Activated CD4-positive, alpha-beta T cell treated with anti-CD3 and anti-CD28 coated beads, Interleukin-2, amount 50 U/mL, for 1 hour (primary cell): ENCODE measurements around the gene FGGY.
"Not testable (repeated sequence)": the region's sequence is repeated elsewhere in the genome, so short reads cannot be mapped to it uniquely, and the experiment has no call there.

Source experiments
- DNase-seq: peaks from one replicate; pipeline ENCODE4 v3.0.0-alpha.2; 2020

FGGY gene

DNA sequence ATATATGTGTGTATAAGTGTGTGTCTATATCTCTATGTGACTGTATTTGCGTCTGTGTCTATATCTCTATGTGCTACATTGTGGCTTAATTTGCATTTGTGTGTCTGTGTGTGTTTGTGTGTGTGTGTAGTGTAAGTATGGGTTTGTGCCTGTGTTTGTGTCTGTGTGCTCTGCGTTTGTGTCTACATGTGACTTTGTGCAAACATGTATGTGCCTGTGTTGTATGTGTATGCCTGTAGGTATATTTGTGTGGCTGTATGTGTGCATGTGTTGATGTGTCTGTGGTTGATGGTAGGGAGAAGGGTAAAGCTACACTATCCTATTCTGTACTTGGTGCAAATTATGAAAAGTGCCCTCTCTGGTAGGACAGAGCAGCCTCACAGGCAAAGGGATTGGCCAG lies 7.3 kb upstream of the FGGY start:
- DNase-seq = no peak

DNA sequence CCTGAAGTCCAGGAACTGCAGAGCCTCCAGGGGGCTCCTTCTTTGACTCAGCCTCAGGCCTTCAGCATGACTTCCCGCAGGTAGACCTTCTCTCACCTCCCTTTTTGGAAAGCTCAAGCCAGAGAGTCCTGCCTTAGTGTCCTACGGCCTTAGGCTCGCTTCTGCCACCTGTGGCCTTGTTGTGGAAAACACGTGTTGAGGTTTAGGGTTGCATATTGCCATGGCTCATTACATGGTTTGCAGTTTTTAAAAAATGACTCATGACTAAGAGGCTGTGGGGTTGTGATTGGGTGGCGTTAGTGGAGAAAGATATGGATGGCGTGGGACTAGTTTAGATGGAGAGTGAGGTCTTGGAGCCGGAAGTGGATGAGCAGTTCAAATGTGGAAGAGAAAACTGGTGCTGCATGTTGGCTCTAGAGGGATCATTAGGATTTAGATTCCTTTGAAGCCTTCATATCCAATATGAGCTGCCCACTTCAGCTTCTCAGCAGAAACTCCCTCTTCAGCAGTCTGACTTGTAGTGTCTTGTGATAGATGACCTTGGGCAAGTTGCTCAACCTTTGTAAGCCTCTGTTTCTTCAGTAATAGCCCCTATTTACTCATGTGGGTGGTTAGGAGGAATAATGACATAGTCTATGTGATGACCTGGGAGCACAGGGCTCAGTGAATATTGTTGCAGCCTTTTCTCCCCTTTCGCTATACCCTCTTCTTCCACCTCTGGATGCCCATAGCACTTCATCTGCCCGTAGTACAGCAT lies 6.5 kb upstream of the FGGY start:
- no peak for DNase-seq

DNA sequence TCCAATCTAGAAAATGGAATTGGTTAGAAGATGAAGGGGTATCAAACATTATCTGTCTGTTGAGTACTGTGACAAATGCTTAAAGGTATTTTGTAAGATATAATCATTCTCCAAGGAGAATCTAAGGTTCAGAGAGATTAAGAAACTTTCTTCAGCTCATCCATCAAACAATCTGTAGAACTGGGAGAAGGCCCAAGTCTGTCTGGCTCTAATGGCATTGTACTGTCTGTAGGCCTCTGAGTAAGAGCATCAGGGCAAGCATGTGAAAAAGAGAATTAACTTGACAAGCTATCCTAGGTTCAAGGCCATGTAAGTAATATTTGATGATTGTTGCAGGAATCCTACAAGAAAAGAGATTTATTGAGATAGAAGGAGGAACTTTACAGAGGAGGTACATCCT lies 5.3 kb upstream of the FGGY start:
- DNase-seq = no peak

DNA sequence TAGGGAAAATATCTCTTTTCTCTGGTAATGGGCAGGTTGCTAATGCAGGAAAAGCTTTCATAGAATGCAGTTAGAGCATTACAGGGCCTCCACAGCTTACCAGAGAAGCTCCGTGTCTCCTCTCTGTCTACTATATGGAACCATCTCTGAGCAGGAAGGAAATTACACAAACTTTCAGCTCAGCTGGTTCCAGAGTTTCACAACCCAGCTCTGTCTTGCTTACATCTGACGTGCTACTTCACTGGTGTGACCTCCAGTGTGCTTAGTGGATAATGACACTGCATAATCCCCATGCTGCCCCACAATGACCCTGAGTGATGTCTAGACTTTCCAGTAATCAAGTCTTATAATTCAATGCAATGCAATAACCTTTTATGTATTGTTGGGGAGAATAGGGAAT lies 4.3 kb upstream of the FGGY start:
- no peak for DNase-seq

DNA sequence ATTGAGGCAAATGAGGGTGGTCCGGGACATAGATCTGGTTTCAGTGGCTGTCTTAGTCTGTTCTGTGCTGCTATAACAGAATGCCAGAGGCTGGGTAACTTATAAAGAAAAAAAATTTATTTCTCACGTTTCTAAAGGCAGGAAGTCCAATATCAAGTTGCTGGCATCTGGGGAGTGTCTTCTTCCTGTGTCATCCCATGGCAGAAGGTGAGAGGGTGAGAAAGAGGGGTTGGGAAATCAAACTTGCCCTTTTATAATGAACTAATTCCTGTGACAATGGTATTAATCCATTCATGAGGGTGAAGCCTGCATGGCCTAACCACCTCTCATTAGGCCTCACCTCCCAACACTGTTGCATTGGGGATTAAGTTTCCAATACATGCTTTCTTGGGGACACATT lies 3.7 kb upstream of the FGGY start:
- no peak for DNase-seq

DNA sequence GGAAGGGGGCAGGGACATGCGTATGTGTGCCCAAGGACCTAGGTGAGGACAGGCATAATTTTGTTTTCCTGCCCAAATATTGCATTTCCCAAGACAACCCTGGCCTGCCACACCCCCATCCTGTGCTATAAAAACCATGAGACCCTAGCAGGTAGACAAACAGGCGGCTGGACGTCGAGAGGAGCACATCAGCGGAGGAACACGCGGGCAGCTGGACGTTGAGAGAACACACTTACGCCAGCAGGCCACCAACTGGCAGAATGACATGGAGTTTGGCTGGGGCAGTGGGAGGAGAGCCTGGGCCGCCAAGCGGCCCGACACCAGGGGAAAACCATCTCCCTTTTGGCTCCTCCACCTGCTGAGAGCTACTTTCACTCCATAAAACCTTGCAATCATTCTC lies 3.0 kb upstream of the FGGY start:
- DNase-seq = no peak

DNA sequence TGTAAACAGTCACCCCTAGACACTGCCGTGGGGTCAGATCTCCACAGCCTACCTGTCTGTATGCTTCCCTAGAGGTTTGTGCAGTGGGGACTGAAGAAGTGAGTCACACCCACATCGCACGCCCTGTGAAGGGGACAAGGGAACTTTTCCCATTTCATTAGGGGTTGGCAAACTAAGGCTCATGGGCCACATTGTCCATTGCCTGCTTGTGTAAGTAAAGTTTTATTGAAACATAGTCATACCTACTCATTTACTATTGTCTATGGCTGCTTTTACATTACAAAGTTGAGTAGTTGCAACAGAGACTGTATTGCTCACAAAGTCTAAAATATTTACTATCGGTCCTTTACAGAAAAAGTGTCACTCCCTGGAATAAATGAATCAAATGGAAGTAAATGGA lies 2.5 kb upstream of the FGGY start:
- no peak for DNase-seq

DNA sequence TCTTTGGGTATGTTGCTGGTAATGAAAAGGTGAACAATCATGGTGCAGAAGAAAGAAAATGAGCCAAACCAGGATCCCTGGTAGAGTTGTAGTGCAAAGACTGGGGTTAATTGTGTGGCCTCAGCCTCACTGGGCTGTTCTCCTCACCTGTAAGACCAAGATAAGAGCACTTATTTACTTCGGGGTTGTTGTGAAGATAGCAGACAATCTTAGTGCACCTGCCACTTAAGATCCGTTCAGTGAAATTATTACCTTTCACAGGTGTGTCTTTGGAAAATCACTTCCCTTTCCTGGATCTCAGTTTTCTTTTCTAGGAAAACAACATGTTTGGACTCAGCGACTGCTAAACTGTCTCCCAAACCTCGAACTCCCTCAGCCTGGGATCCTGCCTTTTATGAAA lies 1.3 kb upstream of the FGGY start:
- no peak for DNase-seq

DNA sequence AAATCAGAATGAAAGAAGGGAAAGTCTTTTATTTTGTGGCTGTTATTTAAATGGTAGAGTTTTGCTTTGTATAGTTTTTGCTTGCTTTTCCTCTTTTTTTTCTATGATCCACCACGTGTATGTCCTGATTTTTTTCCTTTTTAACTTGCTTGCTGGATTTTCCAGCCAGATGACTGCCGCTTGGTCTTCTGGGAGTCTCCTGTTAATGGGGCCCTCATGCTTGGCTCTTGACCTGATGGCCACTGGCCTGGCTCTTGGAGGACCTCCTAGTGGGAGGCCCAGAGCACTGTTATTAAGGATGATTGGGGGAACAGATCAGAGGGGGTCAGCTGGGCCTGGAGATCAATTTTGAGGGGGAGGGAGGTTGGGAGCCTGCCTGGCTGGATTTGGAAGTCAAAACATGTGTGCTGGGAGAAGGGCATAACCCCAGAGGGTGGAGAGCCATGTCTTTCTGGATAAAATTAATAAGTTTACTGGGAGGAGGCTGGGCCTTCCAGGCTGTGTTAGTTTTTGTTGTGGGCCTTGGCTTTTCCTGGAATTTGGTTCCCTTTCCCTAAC lies 1.2 kb downstream of the FGGY start:
- no peak for DNase-seq

DNA sequence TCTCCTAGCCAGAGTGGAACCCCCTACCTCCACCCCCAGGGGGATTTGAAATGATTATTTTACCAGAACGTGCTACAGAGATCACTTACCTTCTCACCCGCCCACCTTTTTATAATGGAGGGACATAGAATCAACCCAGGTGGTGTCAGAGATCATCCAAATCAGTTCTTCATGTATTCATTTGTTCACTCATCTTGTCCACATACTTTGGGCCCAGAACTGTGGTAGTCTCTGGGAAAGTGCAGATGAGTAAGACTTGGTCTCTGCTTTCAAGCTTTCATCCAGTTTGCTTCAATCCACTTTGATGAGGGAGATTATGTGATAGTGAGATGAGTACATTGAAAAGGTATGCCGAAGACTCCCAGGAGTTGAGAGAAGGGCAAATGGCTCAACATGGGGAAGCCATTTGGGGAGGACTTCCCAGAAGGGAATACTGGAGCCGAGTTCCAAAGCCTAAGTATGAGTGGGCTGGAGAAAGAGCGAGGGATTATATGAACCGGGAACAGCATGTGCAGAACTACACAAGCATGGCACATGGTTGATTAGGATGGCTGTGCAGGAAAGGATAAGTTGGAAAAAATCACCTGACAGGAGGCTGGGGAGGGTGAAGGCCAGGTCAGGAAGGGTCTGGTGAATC lies 1.9 kb downstream of the FGGY start:
- no peak for DNase-seq

DNA sequence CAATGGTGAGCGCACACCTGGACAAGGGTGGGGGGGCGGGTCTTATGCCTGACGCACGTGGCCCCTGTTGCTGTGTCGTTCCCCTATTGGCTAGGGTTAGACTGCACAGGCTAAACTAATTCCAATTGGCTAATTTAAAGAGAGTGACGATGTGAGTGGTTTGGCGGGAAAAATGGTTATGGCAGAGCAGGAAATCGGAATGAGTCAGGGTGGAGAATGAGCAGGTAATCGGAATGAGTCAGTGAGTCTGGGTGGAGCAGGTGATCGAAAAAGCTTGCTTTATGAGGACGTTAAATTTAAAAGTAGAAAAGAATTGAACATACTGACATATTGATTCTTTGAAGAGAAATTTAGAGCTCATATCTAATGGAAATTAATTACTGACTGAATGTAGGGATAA lies 2.8 kb downstream of the FGGY start:
- not testable (repeated sequence) for DNase-seq

DNA sequence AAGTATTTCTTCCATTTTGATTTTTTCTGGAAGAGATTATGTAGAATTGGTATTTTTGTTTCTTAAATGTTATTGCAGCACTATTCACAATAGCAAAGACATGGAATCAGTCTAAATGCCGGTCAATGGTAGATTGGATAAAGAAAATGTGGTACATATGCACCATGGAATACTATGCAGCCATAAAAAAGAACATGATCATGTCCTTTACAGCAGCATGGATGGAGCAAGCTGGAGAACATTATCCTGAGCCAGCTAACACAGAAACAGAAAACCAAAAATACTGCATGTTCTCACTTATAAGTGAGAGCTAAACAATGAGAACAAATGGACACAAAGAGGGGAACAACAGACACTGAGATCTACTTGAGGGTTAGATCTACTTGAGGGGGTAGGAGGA lies 5.4 kb downstream of the FGGY start:
- DNase-seq = no peak

DNA sequence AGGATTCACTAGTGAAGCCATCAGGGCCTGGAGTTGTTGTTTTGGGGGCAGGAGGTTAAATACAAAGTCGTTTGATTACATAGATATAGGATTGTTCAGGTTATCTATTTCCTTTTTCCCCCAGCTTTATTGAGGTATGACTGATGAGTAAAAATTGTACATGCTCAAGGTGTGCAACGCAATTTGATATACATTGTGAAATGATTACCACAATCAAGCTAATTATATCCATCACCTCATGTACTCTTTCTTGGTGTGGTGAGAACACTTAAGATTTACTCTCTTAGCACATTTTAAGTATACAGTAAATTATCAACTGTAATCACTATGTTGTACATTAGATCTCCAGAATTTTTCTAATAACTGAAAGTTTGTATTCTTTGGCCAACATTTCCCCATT lies 6.0 kb downstream of the FGGY start:
- no peak for DNase-seq

DNA sequence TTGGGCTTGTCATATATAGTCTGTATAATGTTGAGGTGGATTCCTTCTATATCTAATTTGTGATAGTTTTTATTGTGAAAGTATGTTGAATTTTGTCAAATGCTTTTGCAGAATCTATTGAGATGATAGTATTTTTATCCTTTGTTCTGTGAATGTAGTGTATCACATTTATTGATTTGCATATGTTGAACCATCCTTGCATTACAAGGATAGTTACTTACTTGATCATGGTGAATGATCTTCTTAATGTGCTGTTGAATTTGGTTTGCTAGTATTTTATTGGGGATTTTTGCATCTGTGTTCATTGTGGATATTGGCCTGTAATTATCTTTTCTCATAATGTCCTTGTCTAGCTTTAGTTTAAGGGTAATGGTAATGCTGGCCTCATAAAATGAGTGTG lies 8.3 kb downstream of the FGGY start:
- DNase-seq = no peak

DNA sequence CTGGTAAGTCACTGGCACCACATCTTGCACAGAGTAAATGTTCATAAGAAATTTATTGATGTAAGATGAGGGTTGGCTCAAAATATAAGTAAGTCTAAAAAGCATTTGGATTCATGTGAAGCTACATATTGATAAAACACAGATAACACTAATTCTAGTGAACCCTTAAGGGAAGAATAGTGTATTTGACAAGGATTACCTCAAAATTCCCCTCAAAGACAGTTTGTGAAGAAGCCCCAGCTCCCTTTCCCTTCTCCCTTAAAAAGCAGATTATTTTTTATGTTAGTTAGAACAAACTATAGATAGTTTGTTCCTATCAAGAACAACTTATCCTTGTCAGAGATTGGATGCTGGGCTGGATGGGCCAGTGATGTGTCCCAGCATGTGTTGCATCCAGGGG lies 10.7 kb downstream of the FGGY start:
- no peak for DNase-seq

DNA sequence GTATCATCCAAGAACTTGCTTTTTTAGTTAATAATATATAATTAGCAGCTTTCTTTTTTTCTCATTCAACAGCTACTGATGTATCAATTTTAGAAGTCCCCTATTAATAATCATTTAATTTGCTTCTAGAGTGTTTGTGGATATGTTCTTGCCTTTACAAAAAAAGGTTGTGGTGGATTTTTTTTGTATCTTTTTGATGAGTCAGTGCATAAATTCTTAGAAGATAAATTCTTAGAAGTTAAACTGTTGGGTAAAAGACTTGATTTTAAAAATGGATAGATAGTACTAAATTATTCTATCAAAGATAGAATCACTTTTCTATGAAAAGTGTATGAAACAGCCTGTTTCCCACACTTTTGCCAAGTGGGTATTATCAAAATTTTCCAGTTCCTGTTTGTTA lies 11.9 kb downstream of the FGGY start:
- DNase-seq = no peak

DNA sequence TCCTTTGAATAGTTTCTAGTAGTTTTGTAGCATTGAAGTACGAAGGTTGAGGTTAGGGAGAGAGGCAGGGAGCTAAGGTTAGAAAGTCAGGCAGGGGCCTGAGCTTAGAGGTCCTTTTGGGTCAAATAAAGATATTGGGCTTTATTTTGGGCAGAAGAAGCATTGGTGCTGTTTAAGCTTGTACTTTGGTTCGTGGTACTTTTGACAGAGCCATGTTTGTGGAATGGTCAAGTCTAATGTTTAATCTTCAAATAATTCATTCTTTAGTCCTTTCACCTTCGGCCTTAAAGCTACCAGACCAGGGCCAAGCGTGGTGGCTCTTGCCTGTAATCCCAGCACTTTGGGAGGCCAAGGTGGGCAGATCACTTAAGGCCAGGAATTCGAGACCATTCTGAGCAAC lies 12.5 kb downstream of the FGGY start:
- DNase-seq = no peak

DNA sequence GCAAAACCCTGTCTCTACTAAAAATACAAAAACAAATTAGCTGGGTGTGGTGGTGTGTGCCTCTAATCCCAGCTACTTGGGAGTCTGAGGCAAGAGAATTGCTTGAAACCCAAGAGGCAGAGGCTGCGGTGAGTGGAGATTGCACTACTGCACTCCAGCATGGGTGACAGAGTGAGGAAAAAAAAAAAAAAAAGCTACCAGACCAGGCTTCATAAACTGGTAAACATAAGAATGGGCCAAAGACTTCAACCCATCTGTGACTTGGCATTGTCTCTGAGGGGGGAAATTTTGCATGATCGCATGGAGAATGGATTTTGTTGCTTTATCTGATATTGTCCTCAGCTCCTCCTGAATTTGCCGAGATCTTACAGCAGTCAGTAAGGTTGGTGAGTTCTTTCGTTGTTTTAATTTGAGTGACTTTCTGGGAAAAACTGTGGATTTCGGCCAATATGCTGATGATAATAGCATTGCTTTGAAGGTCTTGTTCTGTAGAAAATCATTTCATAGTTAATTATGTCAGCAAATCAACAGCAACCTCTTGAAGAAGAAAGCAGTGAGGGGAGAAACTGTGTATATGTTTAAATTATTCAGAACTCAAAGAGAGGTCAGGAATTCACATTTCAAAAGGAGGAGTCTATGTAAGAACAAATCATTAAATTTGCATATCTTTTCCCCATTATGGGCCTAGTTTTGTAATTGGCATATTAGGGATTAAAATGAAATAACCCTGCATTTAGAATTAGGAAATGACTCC lies 13.1 kb downstream of the FGGY start:
- no peak for DNase-seq

DNA sequence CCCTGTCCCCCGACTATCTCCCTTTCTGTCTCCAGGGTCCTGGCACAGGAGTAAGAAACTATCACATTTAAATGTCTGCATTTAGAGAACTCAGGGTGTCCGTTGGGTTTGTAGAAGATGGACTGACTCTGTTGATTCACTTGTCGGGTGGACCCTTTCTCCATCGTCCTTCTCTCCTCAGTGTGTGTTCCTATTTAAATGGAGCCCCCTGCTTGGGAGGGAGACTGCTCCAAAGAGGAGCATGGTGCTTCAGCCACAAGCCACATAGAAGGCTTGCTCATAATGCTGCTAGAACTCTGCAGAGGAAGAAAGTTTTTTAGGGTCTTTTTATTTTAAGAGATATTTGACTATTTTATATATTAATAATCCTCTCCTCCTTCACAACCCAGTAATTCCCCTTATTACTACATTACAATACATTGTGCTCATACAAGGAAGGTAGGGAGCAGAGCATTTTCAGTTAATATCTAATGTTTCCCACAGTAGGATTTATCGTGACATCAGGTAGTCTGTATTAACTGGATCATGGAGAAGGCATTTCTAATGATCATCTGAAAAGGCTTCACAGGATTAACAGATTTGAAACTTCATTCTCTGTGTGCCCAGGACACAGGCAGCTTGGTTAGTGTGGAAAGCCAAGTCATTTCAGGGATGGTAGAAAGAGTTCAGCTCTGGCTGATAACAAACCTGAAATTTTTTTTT lies 13.8 kb downstream of the FGGY start:
- DNase-seq = no peak

DNA sequence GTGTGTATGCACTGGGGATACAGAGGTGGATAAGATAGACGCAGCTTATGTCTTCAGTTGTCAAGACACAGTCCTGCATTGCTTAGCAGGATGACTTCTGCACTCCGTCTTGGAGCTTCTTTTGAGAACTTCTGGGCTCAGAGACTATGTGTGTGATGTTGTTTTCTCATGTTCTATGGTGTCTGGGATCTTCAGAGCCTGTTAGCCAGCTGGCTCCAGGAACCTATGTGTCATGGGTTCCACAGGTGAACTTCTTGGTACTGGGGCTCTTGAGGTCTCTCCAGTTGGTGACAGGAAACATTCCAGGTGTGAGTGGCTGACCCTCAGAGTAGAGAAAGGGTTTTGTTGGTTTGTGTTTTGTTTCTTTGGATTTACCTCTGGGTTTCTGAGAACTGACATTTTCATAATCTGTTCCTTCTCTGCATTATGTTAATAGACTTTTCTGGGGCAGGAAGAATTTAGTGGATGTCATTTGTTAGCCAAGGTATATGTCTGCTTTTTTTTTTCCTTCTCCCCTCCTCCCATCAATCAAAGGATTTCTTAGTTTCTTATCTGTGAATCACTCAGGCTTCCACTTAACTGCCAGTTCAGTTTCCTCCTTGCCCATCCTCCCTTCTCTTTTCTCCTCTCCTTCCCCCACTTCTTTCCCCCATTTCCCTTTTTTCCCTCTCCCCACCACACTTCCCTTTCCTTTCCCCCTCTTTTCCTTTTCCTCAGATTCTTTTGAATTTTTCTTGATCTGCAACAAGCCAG lies 18.1 kb downstream of the FGGY start:
- DNase-seq = no peak

DNA sequence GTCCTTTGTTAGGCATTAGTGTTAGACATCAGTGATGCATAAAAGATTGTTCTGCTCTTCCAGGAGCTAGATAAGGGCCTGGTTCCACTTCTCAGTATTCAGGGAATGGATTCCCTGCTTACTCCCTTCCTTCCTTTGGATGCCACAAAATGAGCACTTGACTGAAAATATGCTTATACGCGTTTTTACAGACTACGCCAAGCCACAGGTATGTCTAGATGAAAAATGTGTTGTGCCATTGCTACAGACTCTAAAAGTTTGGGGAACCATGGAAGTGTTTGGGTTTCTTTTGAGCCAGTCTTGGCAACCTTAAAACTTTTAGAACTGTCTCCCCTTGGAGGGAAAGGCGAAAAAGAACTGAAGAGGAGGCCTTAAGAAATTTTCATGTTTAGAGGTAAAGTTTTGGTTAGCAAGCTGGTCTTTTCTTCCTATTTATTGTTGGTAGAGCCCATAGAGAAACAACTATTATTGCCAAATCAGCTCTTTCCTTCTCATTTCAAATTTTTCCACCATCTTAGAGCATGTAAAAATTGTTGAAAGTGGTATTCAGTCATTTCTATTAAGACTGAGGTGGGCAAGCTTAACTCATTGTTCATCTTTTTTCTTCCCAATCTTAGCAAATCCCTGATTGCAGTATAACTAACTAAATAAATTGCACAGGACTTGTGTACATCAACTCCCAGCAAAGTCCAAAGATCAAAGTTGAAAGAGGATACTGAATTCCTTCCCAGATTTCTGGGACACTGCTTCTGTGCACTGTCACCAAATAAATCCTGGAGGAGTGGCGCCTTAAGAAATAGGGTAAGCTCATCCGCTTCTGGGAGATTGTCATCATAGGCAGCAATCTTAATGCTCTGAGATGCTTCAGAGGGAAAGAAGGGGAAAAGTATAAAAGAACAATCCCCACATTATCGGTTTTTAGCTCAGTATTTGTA lies 18.9 kb downstream of the FGGY start:
- DNase-seq = no peak
